ENCODE measurements around the gene DNAJB8.

DNAJB8 gene

DNA sequence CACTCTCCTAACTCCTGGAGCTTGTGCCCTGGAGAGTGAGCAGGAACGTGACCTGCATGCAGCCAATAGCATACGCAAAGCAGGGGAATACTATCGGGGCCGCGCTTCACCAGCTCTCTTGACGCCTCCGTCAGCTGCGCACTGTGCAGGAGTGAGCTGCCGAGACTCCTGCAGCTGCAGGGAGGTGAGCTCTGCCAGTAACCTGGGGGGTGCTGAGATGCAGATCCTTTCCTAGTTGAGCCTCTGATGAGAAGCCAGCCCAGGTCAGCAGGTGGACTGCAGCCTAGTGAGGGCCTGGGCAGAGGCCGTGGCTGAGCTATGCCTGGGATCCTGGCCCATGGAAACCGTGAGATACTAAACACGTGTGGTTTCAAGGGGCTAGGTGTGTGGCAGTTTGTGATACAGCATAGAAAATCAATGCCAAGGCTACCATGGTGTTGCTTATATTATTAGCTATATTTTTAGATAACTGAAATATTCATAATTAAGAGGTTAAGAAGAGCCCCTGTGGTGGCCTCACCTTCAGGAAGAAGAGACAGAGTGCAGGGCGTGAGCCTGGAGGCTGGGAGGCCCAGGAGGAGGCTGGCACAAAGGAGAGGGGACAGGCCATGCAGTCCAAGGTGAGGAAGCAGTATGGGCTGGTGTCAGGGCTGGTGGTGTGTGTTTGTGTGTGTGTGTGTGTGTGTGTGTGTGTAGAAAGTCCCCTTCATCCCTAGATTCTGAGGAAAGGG lies 5.9 kb upstream of the DNAJB8 start:
- in situ Hi-C loops (cut with MboI; ENCODE audit: low pct_unique_long_range_greater_than_20kb, low sequenced_read_pairs), result no loop called here

DNA sequence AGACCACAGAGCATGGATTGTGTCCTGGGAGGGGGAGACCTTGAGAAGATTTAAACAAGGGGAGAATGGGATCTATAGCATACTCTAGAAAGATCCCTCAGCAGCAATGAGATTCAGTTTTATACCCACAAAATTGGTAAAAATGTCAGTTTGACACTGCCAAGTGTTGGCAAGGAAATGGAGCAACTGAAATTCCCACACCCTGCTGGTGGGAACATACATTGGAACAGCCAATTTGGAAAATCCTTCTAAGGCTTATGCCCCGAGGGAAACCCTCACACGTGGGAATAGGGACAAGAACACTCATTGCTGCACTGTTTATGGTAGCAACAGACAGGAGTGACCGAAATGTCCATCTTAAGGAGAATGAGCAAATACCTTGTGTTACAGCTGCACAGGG lies 5.0 kb upstream of the DNAJB8 start:
- DNase-seq, result no peak
- in situ Hi-C loops (cut with MboI; ENCODE audit: low pct_unique_long_range_greater_than_20kb, low sequenced_read_pairs), result no loop called here

More for the DNA sequence above, 5.9 kb upstream of the DNAJB8 start:
- DNase-seq, result no peak

DNA sequence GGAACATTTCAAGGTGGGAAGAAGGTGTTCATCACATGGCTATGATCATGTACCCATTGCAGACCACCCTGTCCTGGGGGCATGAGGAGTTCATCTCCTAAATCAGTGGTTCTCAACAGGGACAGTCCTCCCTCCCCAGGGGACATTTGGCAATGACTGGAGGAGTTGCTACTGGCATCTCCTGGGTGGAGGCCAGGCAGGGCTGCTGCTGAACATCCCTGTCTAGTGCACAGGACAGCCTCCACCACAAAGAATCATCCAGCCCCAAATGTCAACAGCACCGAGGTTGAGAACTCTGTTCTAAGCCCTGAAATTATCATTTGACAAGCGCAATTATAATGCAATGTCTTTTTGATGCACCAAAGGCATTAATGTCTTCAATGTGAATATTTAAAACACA lies 4.4 kb upstream of the DNAJB8 start:
- no peak for DNase-seq

DNA sequence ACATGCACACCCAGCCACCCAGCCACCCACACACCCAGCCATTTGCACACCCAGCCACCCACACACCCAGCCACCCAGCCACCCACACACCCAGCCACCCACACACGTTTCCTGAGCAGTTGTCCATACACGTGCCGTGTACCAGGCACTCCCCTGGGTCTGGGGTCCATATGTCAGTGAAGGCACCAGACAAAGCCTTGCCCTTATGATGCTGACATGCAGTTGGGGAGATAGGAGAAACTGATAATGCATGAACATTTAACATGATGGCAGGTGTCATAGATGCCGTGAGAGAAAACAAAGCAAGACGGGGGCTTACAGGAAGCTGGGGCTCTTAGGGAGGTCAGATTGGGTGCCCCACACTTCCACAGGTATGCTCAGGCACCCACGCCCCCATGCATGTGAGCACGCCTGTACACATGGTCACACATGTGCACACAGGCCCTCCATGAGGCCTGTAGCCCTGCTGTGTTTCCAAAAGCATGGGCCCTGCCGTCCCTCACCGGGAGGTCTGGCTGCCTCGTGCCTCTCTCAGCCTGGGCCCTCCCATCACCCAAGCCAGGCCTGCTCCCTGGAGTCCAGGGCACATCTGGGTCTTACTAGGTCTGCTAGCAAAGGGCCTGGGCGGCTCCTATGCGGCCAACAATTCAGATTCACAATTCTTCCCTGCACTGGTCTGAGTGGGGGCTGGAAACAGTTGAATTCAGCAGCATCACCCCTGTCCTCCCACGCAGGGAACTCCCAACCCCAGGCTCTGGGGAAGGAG lies 3.6 kb upstream of the DNAJB8 start:
- in situ Hi-C loops (cut with MboI; ENCODE audit: low pct_unique_long_range_greater_than_20kb, low sequenced_read_pairs), result no loop called here
- DNase-seq, result no peak

More for the DNA sequence above, 4.4 kb upstream of the DNAJB8 start:
- in situ Hi-C loops (cut with MboI; ENCODE audit: low pct_unique_long_range_greater_than_20kb, low sequenced_read_pairs), result no loop called here

DNA sequence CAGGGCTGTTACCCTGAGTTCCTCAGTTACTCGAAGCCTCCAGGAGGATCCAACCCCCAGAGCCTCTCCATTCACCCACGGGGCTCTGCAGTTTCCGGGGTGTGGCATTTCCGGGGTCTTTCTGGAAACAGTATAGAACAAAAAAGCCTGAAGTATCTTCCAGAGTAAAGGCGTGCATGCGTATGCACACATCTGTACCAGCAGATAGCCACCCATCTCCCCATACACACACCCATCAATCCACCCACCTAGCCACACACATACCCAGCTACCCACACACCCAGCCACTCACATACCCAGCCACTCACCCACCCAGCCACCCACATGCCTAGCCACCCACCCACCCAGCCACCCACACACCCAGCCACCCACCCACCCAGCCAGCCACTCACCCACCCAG lies 2.9 kb upstream of the DNAJB8 start:
- in situ Hi-C loops (cut with MboI; ENCODE audit: low pct_unique_long_range_greater_than_20kb, low sequenced_read_pairs), result no loop called here
- DNase-seq, result no peak

DNA sequence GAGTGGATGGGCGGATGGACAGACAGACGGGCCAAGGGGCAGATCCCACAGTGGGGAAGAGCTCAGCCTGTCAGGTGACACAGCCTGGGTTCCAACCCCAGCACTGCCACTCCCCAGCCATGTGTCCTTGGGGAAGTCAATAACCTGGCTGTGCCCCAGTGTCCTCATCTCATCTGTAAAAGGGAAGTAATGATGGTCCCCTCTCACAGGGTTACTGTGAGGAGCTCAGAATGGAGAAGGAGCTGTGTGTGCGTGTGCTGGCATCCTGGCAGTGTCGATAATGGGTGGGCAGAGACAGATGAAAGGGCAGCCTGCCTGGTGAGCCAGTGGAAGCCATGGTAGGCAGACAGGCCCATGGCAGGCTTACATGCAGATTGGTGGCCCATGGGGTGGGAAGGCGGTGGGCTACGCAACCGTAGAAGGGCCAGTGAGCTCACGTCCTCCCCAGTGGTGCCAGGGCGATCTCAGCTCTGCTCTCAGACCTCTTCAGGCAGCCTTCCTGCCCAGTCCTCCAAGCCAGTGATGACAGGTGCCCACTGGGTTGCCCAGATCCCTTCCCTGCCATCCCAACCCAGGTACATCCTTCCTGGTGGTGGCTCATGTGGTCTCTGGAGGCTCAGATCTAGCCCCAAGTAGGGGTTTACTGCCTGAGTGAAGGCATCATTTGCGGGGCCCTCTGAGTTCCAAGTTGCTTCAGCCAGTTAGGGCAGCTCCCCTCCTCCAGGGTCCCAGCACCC lies 2.3 kb upstream of the DNAJB8 start:
- in situ Hi-C loops (cut with MboI; ENCODE audit: low pct_unique_long_range_greater_than_20kb, low sequenced_read_pairs), result no loop called here
- DNase-seq, result no peak

DNA sequence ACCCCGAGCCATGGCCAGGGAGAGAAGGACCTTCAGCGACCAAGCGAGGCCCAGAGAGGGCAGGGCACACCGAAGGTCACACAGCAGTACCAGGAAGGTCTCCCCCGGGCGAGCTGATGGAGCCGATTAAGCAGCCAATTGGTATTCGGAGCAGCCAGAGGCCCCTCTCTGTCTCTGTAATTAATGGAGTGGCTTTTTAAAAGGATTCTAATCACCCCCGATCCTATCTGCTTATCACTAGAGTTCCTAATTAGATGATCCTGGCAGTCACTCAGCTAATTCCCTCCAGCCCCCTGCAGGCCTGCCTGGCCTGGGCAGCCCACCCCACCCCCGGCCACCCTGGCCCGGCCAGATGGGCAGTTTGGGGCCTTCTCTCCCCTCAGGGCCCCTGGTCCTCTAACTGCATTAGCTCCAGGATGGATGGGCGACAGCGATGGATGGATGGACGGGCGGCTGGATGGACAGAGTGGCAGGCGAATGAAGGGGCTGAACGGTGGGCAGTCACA lies 1.6 kb upstream of the DNAJB8 start:
- in situ Hi-C loops (cut with MboI; ENCODE audit: low pct_unique_long_range_greater_than_20kb, low sequenced_read_pairs), result no loop called here
- no peak for DNase-seq

DNA sequence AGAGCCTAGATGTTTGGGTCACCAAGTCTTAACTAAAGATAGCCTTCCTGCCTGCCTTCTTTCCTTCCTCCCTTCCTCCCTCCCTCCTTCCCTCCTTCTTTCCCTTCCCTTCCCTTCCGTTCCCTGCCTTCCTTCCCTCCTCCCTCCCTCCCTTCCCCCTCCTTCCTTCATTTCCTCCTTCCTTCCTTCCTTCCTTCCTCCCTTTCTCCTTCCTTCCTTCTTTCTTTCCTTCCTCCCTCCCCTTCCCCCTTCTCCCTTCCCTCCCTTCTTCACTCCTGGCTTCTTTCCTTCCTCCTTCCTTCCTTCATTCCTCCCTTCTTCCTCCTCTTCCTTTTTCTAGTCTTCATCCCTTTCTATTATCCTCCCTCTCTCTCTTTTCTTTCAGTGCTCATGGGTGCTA lies 2.0 kb downstream of the DNAJB8 start:
- DNase-seq, result no peak
- in situ Hi-C loops (cut with MboI; ENCODE audit: low pct_unique_long_range_greater_than_20kb, low sequenced_read_pairs), result no loop called here

DNA sequence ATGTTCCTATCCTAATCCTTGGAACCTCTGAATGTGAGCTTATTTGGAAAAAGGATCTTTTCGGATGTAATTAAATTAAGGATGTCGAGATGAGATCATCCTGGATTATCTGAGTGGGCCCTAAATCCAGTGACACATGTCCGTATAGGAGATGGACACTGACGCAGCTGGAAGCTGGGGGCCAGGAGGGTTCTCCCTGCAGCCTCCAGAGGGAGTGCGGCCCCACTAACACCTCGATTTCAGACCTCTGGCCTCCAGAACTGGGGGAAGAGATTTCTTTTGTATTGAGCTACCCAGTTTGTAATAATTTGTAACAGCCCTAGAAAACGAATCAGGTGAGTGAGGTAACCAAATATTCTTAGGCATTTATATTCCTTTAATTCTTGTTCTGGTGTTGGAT lies 2.5 kb downstream of the DNAJB8 start:
- no peak for DNase-seq
- in situ Hi-C loops (cut with MboI; ENCODE audit: low pct_unique_long_range_greater_than_20kb, low sequenced_read_pairs), result no loop called here

DNA sequence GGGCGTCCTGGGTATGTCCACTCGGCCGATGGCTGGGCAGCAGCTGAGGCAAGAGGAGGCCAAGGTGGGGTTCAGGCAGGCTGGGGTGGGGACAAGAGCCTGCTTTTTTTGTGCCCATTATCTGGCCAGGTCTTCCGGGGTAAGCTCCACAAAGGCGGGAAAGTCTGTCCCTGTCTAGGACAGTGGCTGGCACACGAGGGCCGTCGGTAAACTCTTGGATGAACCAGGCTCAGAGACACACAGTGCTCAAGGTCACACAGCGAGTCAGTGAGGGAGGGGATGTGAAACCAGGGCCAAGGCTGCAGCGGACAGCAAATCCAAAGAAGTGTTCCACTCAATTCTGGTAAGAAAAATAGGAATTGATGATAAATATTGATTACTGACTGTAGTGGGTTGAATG lies 2.9 kb downstream of the DNAJB8 start:
- DNase-seq, result no peak
- in situ Hi-C loops (cut with MboI; ENCODE audit: low pct_unique_long_range_greater_than_20kb, low sequenced_read_pairs), result no loop called here

DNA sequence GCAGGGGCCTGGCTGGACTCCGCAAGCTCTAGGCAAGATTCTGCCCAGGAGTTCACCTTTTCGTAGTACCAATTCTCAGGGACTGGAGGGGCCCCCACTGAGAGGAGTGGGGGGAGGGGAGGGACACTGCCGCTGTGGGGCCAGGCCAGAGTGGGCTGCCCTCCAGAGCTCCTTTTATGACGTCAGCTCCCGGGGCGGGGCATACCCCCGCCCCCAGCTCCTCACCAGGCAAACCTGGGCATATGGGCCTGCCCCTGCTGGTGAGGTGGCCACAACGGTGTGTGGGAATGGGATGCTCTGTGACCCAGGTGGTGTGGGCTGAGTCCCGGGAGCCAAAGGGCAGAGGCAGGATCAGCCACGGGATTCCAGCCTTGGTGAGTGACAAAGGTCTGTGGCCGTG lies 3.3 kb downstream of the DNAJB8 start:
- in situ Hi-C loops (cut with MboI; ENCODE audit: low pct_unique_long_range_greater_than_20kb, low sequenced_read_pairs), result no loop called here
- no peak for DNase-seq

DNA sequence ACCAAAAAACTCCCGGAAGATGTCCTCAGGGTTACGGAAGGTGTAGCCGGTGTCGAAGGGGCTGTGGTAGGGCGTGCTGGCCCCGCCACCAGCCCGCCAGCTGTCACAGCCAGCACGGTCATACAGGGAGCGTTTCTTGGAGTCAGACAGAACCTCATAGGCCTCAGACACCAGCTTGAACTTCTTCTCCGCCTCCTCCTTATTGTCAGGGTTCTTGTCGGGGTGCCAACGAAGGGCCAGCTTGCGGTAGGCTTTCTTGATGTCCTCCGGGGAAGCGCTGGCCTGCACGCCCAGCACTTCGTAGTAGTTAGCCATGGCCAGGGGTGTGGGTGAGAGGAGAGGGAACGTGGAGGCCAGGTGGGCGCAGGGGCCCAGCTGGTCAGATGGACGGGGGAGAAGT lies 3.8 kb downstream of the DNAJB8 start:
- in situ Hi-C loops (cut with MboI; ENCODE audit: low pct_unique_long_range_greater_than_20kb, low sequenced_read_pairs), result no loop called here
- DNase-seq, result no peak

DNA sequence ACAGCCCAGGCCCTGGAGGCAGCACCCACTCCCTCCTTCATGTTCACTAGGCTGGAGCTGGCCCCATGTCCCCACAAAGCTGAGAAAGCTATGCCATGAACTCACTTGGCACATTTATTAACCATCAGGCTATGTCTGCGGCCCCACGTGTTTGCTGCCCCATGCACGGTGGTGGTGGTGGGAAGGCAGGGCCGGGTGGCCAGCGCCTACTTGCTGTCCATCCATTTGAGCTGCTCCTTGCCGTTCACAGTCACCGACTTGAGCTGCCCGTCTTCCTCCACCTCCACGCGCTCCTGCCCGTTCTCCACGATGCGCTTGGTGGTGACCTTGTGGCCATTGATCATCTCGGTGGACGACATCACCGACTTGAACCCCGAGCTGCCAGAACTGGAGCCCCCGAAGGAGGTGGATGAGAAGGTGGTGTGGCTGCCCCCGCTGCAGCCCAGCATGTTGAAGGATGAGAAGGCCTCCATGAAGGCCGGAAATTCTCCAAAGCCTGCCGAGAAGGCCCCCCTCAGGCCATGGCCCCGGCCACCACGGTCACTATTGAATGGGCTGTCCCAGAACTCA lies 4.3 kb downstream of the DNAJB8 start:
- in situ Hi-C loops (cut with MboI; ENCODE audit: low pct_unique_long_range_greater_than_20kb, low sequenced_read_pairs), result no loop called here
- DNase-seq, result no peak

DNA sequence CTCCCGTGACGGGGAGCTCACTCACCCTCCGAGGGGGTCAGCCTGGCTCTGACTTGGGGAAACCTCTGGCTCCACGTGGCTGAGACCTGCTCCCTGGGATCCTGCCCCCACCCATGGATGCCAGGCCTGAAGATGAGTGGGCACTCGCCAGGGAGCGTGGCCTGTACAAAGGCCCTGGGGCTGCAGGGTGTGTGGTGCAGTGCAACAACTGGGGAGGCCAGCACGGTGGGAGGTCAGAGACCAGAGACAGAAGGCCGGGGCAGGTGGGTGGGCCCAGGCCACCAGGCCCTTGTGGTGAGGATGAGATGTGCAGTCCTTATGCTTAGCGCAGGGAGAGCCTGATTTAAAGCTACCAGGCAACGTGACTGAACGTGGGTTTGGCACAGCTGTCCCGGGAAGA lies 5.0 kb downstream of the DNAJB8 start:
- in situ Hi-C loops (cut with MboI; ENCODE audit: low pct_unique_long_range_greater_than_20kb, low sequenced_read_pairs), result no loop called here

DNA sequence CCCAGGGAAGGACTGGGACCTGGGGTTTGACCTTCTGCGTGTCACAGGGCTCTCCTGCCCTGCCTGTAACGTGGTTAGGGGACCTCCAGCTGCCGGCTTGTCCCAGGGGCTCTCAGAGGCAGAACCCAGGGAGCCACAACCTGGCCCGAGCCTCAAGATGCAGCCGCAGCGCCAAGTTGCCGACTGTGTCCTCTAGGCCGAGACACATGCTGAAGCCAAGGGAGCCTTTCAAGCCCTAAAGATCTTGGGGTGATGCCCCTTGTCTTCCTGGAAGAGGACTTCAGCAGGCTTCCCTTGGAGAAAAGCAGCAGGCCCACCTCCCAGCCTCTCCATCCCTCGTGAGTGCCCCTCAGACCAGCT lies 7.2 kb downstream of the DNAJB8 start:
- no peak for DNase-seq
- in situ Hi-C loops (cut with MboI; ENCODE audit: low pct_unique_long_range_greater_than_20kb, low sequenced_read_pairs), result no loop called here

More for the DNA sequence above, 5.0 kb downstream of the DNAJB8 start:
- DNase-seq, result no peak

DNA sequence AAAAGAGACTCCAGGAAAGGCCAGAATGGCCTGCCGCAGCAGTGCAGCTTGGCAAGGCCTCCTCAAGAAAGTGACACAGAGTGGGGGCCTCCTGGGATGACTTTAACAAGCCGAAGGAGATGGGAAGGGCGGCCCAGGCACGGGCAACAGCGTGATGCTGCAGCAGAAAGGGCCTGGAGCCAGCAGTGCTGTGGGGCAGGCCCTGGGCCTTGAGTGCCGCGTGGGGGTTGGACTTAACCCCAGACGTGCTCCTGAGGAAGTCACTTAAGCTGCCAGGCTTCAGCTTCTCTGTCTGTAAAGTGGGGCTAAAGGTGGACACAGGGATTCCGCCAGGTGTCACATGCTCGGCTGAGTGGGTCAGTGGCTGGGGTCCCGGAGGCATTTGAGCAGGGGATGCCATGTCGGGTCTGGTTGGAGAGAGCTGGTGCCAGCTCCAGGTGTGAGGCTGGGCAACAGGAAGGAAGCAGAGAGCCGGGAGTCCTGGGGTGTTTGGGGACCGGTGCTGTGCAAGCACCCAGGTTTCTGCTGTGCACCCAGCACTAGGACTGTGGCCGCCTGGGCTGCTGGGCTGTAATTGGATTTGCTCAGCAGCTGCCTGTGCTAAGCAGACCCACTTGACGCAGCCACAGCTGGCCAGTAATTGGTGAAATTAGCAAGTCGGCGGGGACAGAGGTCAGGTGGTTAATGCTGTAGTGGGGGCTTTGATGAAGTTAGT lies 7.8 kb downstream of the DNAJB8 start:
- DNase-seq, result no peak
- in situ Hi-C loops (cut with MboI; ENCODE audit: low pct_unique_long_range_greater_than_20kb, low sequenced_read_pairs), result no loop called here

DNA sequence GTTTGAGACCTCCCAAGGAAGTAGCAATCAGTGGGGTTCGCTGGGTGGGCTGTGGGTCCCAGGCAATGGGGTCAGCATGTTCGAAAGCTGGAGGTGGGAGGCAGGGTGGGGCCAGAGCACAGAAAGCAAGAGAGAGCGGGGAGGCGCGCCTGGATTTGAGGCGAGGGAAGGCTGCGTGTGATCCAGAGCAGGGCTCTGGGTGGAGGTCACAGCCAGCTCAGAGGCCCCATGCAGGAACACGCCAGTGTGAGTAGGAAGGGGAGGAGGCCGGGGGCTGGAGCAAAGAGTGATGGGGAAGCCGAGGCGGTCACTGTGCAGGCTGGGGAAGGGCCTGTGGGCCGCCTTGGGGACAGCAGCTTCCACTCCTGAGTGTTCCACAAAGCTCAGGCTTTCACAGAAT lies 8.8 kb downstream of the DNAJB8 start:
- in situ Hi-C loops (cut with MboI; ENCODE audit: low pct_unique_long_range_greater_than_20kb, low sequenced_read_pairs), result no loop called here
- DNase-seq, result no peak

DNA sequence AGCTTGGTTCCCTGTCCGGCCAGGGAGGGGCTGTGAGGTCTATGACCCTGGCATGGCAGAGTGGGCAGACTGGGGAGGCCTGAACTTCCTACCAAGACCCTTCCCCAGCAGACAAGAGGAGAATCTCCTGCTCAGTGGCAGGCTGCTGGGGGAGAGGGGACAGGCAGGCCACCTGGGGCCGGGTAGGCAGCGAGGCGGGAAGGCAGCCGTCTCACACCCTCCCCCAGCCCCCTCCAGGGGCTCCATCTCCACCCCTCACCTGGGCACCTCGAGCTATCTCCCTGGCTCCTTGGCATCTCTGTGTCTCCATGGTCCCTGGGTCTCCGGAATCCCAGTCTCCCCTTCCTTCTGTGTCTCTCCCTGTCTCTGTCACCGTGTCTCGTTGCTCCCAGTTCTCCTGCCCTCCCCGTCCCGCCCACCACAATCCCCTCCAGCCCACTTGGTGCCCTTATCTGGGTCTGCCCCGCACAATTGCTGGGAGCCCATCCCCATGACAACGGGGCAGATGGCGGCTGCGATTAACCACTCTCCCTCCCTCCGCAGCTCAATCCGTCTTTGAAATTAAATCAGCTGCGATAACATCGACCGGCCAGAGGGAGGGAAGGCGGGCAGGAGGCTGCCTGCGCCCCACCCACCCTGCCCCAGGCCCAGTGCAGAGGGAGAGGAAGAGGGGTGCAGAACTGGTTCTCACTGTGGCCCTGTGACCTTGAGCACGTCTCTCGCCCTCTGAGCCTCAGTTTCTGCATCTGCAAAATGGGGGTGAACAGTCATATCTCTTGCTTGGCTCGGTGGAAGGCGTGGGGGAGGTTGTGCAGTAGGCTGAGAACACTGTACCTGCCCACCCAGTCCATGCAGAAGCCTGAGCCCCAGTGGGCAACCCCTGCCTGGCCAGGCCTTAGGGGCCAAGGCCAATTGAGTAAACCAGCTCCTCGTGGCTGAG lies 9.6 kb downstream of the DNAJB8 start:
- in situ Hi-C loops (cut with MboI; ENCODE audit: low pct_unique_long_range_greater_than_20kb, low sequenced_read_pairs), result no loop called here
- DNase-seq, result peak; percentile 32
